ENCODE measurements around the gene ARHGAP44. TPM values are rescaled to one million over a fixed set of nuclear protein-coding genes. Genes with fewer than 3 reads are reported as not detected.

The ARHGAP44 gene
- total RNA-seq, 1 experiment from 2014 or later: 9.9 TPM

DNA sequence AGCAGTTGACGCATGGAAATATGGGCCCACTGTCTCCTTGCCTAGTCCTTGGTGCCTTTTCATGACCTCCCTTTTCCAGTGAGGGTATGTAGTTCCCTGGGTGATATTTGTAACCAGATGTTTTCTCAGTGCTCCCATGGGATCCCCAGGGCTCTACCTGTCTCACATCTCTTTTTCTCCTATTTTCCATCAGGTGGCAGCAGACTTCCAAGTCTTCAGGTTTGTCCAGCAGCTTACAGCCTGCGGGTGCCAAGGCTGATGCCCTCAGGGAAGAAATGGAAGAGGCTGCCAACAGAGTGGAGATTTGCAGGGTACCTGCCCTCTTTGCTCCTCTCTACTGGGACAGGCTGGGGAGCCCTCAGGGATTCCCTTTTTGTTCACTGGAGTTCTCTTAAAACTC is 139.4 kb downstream of the ARHGAP44 start:
- H3K27me3 Mint-ChIP-seq (ENCODE audit: low read depth): no peaks in the 10 kb centered on the region
- H3K9me3 ChIP-seq (ENCODE audit: control insufficient read depth, low read depth, low read length): no peaks in the 10 kb centered on the region
- H3K27ac ChIP-seq (ENCODE audit: insufficient read length, low read depth, low read length): no peak overlapping the region
- no peak overlapping the region for H2BK12ac ChIP-seq (ENCODE audit: insufficient read length, low read depth, low read length)
- H3T11ph ChIP-seq (ENCODE audit: low read length): no peak overlapping the region
- H2BK120ac ChIP-seq (ENCODE audit: low read depth, low read length, poor library complexity, severe bottlenecking): no peak overlapping the region
- no peak overlapping the region for H3K4me2 ChIP-seq (ENCODE audit: insufficient read depth, insufficient read length, low read length)
- no peak overlapping the region for H3K56ac ChIP-seq (ENCODE audit: insufficient read length, low read depth, low read length)
- H4K5ac ChIP-seq (ENCODE audit: insufficient read length, low read depth, low read length): no peak overlapping the region
- H3K23ac ChIP-seq (ENCODE audit: insufficient read length, low read depth, low read length): no peak overlapping the region
- H3K79me2 ChIP-seq (ENCODE audit: insufficient read depth, low read length): no peaks in the 10 kb centered on the region
- TF ChIP-seq, protein P1, sequence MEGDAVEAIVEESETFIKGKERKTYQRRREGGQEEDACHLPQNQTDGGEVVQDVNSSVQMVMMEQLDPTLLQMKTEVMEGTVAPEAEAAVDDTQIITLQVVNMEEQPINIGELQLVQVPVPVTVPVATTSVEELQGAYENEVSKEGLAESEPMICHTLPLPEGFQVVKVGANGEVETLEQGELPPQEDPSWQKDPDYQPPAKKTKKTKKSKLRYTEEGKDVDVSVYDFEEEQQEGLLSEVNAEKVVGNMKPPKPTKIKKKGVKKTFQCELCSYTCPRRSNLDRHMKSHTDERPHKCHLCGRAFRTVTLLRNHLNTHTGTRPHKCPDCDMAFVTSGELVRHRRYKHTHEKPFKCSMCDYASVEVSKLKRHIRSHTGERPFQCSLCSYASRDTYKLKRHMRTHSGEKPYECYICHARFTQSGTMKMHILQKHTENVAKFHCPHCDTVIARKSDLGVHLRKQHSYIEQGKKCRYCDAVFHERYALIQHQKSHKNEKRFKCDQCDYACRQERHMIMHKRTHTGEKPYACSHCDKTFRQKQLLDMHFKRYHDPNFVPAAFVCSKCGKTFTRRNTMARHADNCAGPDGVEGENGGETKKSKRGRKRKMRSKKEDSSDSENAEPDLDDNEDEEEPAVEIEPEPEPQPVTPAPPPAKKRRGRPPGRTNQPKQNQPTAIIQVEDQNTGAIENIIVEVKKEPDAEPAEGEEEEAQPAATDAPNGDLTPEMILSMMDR (conservative IDR thresholded peaks at IDR 0.05): peak; percentile 63; the same call in 2 of the 3 replicates
- H3K4ac ChIP-seq (ENCODE audit: low read depth, low read length): no peak overlapping the region
- H2AK5ac ChIP-seq (ENCODE audit: insufficient read length, low read length): no peak overlapping the region
- no peak overlapping the region for H2BK20ac ChIP-seq (ENCODE audit: low read depth, low read length, poor library complexity, severe bottlenecking)
- H3K27ac Mint-ChIP-seq: peak overlapping the region in 1 of 3 experiments; percentile 85; a peak in 1 of 7 replicates
- H3K4me1 ChIP-seq (ENCODE audit: insufficient read depth, low read length): no peaks in the 10 kb centered on the region
- no peak overlapping the region for H3K18ac ChIP-seq (ENCODE audit: insufficient read length, low read depth, low read length)
- no peak overlapping the region for H4K91ac ChIP-seq (ENCODE audit: insufficient read length, low read depth, low read length)
- H3K79me1 ChIP-seq (ENCODE audit: insufficient read depth, low read depth, low read length, poor library complexity, severe bottlenecking): no peaks in the 10 kb centered on the region
- H2AFZ ChIP-seq (ENCODE audit: low read length): no peak overlapping the region
- H3K9me3 Mint-ChIP-seq: no peaks in the 10 kb centered on the region
- no peaks in the 10 kb centered on the region for H4K20me1 ChIP-seq (ENCODE audit: control insufficient read depth, insufficient read depth, insufficient read length)
- WGBS (ENCODE audit: extremely low coverage, insufficient read length, low lambda C conversion rate): no CpG with 5 or more reads among the region's 2 CpGs
- H3K23me2 ChIP-seq (ENCODE audit: insufficient read length, low read depth, low read length, poor library complexity, severe bottlenecking): no peaks in the 10 kb centered on the region
- no peak overlapping the region for H3K14ac ChIP-seq (ENCODE audit: insufficient read depth, low read length)
- H2BK5ac ChIP-seq (ENCODE audit: insufficient read length, low read length): no peak overlapping the region
- DNase-seq: no peak
- no peak overlapping the region for H3K4me3 Mint-ChIP-seq
- peaks cover 7 to 20% (median 15%) of the 10 kb centered on the region in 3 experiments; a peak in 5 of 7 replicates for H3K36me3 Mint-ChIP-seq (ENCODE audit: insufficient read depth in 1 of 3, low read depth in 3 of 3)
- H3K9ac ChIP-seq (ENCODE audit: extremely low read depth, insufficient read length, low read length): no peak overlapping the region
- no peak overlapping the region for H4K8ac ChIP-seq (replicated peaks; ENCODE audit: insufficient read length, low read depth, low read length)
- H3K27me3 ChIP-seq (ENCODE audit: insufficient read depth, low read length): no peaks in the 10 kb centered on the region
- H3K4me1 Mint-ChIP-seq: no peaks in the 10 kb centered on the region
- no peak overlapping the region for H2BK15ac ChIP-seq (ENCODE audit: low read depth, low read length)
